SK-N-SH (cell line): Measurements from ENCODE around the gene CYP11A1. TPM values are rescaled to one million over a fixed set of nuclear protein-coding genes. Genes with fewer than 3 reads are reported as not detected.

Experiments used
- CTCF ChIA-PET: fragments of 300-600, 350-600 bp; formaldehyde crosslinking; extraction: SDS; loops from one replicate; lab custom pipeline; 2021; lab: Yijun Ruan, JAX
- POLR2A ChIA-PET: fragments of 350-600 bp; sonication (Branson Sonifier 250); formaldehyde crosslinking; extraction: SDS; loops from one replicate; lab custom pipeline; 2020; ENCODE audit warnings: antibody characterized with exemption, inconsistent platforms; lab: Yijun Ruan, JAX
- DNase-seq: peaks from one replicate; pipeline ENCODE4 v3.0.0; 2012
- H2AFZ ChIP-seq: fragments of 200-600 bp; sonication (generic); 2 replicates; pipeline ENCODE4 v1.8.1; 2016; ENCODE audit warnings: antibody characterized with exemption, mild to moderate bottlenecking, low read depth
- H3F3A ChIP-seq: fragments of 200-600 bp; sonication (generic); replicated peaks from 2 replicates; pipeline ENCODE3; 2016; ENCODE audit warnings: antibody characterized with exemption, mild to moderate bottlenecking; ENCODE audit not compliant: insufficient read depth
- H3K27ac ChIP-seq, 2 experiments: fragments of 200-500 bp in 1 of 2; fragments of 200-600 bp in 1 of 2; sonication (Bioruptor generic) in 1 of 2; sonication (generic), shearing (Covaris generic) in 1 of 2; 2 replicates each; pipeline versions ENCODE4 v1.5.1 to v1.6.1; 2014 to 2016; ENCODE audit warnings: low read depth in 2 of 2, inconsistent platforms in 1 of 2, low read length in 1 of 2, mild to moderate bottlenecking in 1 of 2, mixed read lengths in 1 of 2
- H3K27me3 ChIP-seq: fragments of 200-600 bp; sonication (generic), shearing (Covaris generic); 2 replicates; pipeline ENCODE4 v1.6.1; 2016; ENCODE audit warnings: mixed run types; ENCODE audit not compliant: insufficient read depth
- H3K36me3 ChIP-seq, 2 experiments: fragments of 200-500 bp in 1 of 2; fragments of 200-600 bp in 1 of 2; sonication (Bioruptor generic) in 1 of 2; sonication (generic) in 1 of 2; replicated peaks in 1 of 2; 2 replicates each; pipeline versions ENCODE3 to v1.5.1; 2014 to 2016; ENCODE audit warnings: low read length in 1 of 2, mild to moderate bottlenecking in 1 of 2; ENCODE audit not compliant: insufficient read depth in 2 of 2, control insufficient read depth in 1 of 2
- H3K4me1 ChIP-seq, 2 experiments: fragments of 200-500 bp in 1 of 2; fragments of 200-600 bp in 1 of 2; sonication (Bioruptor generic) in 1 of 2; sonication (generic), shearing (Covaris generic) in 1 of 2; 2 replicates each; pipeline versions ENCODE4 v1.5.1 to v1.6.1; 2014 to 2016; ENCODE audit warnings: low read depth in 1 of 2, low read length in 1 of 2, mixed run types in 1 of 2; ENCODE audit not compliant: insufficient read depth in 2 of 2, control insufficient read depth in 1 of 2
- H3K4me2 ChIP-seq: fragments of 200-600 bp; sonication (generic), shearing (Covaris generic); 2 replicates; pipeline ENCODE4 v1.6.1; 2017; ENCODE audit warnings: mixed run types
- H3K4me3 ChIP-seq, 2 experiments: fragments of 200-500 bp in 1 of 2; fragments of 200-600 bp in 1 of 2; sonication (Bioruptor generic) in 1 of 2; sonication (generic), shearing (Covaris generic) in 1 of 2; 2 replicates each; pipeline versions ENCODE4 v1.5.1 to v1.8.1; 2014 to 2016; ENCODE audit warnings: low read depth in 2 of 2, inconsistent platforms in 1 of 2, low read length in 1 of 2, mild to moderate bottlenecking in 1 of 2, mixed read lengths in 1 of 2, moderate library complexity in 1 of 2
- H3K79me2 ChIP-seq: fragments of 200-600 bp; sonication (generic); 2 replicates; pipeline ENCODE4 v1.8.1; 2017; ENCODE audit warnings: mild to moderate bottlenecking; ENCODE audit not compliant: insufficient read depth
- H3K9ac ChIP-seq: fragments of 200-600 bp; sonication (generic); 2 replicates; pipeline ENCODE4 v1.6.1; 2017; ENCODE audit warnings: mixed run types
- H3K9me2 ChIP-seq: fragments of 200-600 bp; sonication (generic); 2 replicates; pipeline ENCODE4 v1.6.1; 2017; ENCODE audit warnings: mixed run types
- H3K9me3 ChIP-seq: fragments of 200-600 bp; sonication (generic); 2 replicates; pipeline ENCODE4 v1.6.1; 2017; ENCODE audit warnings: mixed run types, mild to moderate bottlenecking, moderate library complexity
- H4K20me1 ChIP-seq: fragments of 200-600 bp; sonication (generic); 2 replicates; pipeline ENCODE4 v1.6.1; 2017; ENCODE audit warnings: mild to moderate bottlenecking, mixed run types; ENCODE audit not compliant: insufficient read depth
- CHD2 ChIP-seq: fragments of 150-350 bp; IDR thresholded peaks from 2 replicates; pipeline ENCODE4 v1.6.1; 2018; ENCODE audit warnings: low read length; ENCODE audit not compliant: partially characterized antibody
- CTCF ChIP-seq: fragments of 200-600 bp; sonication (generic); IDR thresholded peaks from 2 replicates; pipeline ENCODE4 v1.6.1; 2017; ENCODE audit warnings: antibody characterized with exemption, mild to moderate bottlenecking, moderate library complexity
- EP300 ChIP-seq, 2 experiments: IDR thresholded peaks; 2 replicates each; pipeline versions ENCODE4 v1.4.0 to v1.6.1; 2012; ENCODE audit warnings: borderline replicate concordance in 1 of 2, low read depth in 1 of 2, low read length in 1 of 2
- FOXM1 ChIP-seq: IDR thresholded peaks from 2 replicates; pipeline ENCODE4 v1.4.0; 2012; ENCODE audit warnings: low read depth, mild to moderate bottlenecking
- GATA2 ChIP-seq: sonication (generic); formaldehyde crosslinking; IDR thresholded peaks from 2 replicates; pipeline ENCODE4 v1.5.0; 2020; ENCODE audit warnings: mild to moderate bottlenecking, missing genetic modification reagents
- JUND ChIP-seq: IDR thresholded peaks from 2 replicates; pipeline ENCODE4 v1.4.0; 2012
- MAX ChIP-seq: IDR thresholded peaks from 2 replicates; pipeline ENCODE4 v1.4.0; 2012; ENCODE audit warnings: low read depth
- MXI1 ChIP-seq: IDR thresholded peaks from 2 replicates; pipeline ENCODE4 v1.6.1; 2012; ENCODE audit warnings: mild to moderate bottlenecking, low read depth, low read length, improper control_type of control experiment
- NRF1 ChIP-seq: IDR thresholded peaks from 2 replicates; pipeline ENCODE4 v1.6.1; 2012; ENCODE audit warnings: low read depth, mild to moderate bottlenecking, low read length
- POLR2AphosphoS5 ChIP-seq: IDR thresholded peaks from 2 replicates; pipeline ENCODE4 v1.6.1; 2012; ENCODE audit warnings: low read depth, low read length
- RAD21 ChIP-seq: IDR thresholded peaks from 2 replicates; pipeline ENCODE4 v1.6.1; 2012; ENCODE audit warnings: mild to moderate bottlenecking, low read length
- TAF1 ChIP-seq: IDR thresholded peaks from 2 replicates; pipeline ENCODE4 v1.6.1; 2012; ENCODE audit warnings: low read depth, mild to moderate bottlenecking, low read length, moderate library complexity, borderline replicate concordance
- TEAD4 ChIP-seq: IDR thresholded peaks from 2 replicates; pipeline ENCODE4 v1.4.0; 2012; ENCODE audit warnings: mild to moderate bottlenecking, borderline replicate concordance; ENCODE audit not compliant: insufficient read depth
- YY1 ChIP-seq: IDR thresholded peaks from 2 replicates; pipeline ENCODE4 v1.4.0; 2012; ENCODE audit warnings: low read depth, mild to moderate bottlenecking
- WGBS: methylation state at CpG from one replicate; pipeline ENCODE4 v1.1.6; 2017; ENCODE audit warnings: low lambda C conversion rate; 5-methylcytosine and 5-hydroxymethylcytosine counted together
- polyA plus RNA-seq, 3 experiments: library from polyadenylated mRNA; depleted of rRNA; stranded (reverse); fragments of >200 nt; gene quantifications; 2 replicates each; pipeline ENCODE4 v1.2.3, GENCODE V29; 2012
- TF ChIP-seq, protein P1 (sequence below): IDR thresholded peaks from 2 replicates; pipeline ENCODE4 v1.4.0; 2012; ENCODE audit warnings: low read depth, borderline replicate concordance
- TF ChIP-seq, protein P2 (sequence below): IDR thresholded peaks from 2 replicates; pipeline ENCODE4 v1.4.0; 2012; ENCODE audit warnings: low read depth, borderline replicate concordance
- TF ChIP-seq, protein P3 (sequence below): IDR thresholded peaks from 2 replicates; pipeline ENCODE4; 2012

The CYP11A1 gene
- polyA plus RNA-seq, 1 of the 3 experiments (the other 2 are of a cell fraction), result 0.08 TPM

GRCh38 chr15:74384566-74384880 is 17.1 kb upstream of the CYP11A1 start:
- H3K4me3 ChIP-seq, result no peak overlapping the region
- no peak for DNase-seq
- POLR2A ChIA-PET, result no interaction called here
- H4K20me1 ChIP-seq, result no peaks in the 10 kb centered on the region
- H3K36me3 ChIP-seq, result no peaks in the 10 kb centered on the region
- no peaks in the 10 kb centered on the region for H3K27me3 ChIP-seq
- H3K4me2 ChIP-seq, result no peak overlapping the region
- peaks cover 0 to 25% of the 10 kb centered on the region in 2 experiments; a peak in 1 of 4 replicates for H3K4me1 ChIP-seq
- H2AFZ ChIP-seq, result no peak overlapping the region
- H3K79me2 ChIP-seq, result no peaks in the 10 kb centered on the region
- 91% methylated on average over 1 of the region's 3 CpGs for WGBS
- TF ChIP-seq POLR2AphosphoS5 (no peak), MAX (no peak)
- no peak overlapping the region for H3K27ac ChIP-seq
- CTCF ChIA-PET, result interaction anchor here (0.7 to 23.8 kb wide), 5 partner anchors 9 to 397 kb away, joined by 3 to 779 read pairs (median 5); partner anchors contain the start of genes CSK, SEMA7A and UBL7
- no peak overlapping the region for H3K9ac ChIP-seq
- no peaks in the 10 kb centered on the region for H3K9me3 ChIP-seq
- H3F3A ChIP-seq, result no peaks in the 10 kb centered on the region
- H3K9me2 ChIP-seq, result no peaks in the 10 kb centered on the region

- TF ChIP-seq TEAD4, result no peak
- TF ChIP-seq, protein P1, sequence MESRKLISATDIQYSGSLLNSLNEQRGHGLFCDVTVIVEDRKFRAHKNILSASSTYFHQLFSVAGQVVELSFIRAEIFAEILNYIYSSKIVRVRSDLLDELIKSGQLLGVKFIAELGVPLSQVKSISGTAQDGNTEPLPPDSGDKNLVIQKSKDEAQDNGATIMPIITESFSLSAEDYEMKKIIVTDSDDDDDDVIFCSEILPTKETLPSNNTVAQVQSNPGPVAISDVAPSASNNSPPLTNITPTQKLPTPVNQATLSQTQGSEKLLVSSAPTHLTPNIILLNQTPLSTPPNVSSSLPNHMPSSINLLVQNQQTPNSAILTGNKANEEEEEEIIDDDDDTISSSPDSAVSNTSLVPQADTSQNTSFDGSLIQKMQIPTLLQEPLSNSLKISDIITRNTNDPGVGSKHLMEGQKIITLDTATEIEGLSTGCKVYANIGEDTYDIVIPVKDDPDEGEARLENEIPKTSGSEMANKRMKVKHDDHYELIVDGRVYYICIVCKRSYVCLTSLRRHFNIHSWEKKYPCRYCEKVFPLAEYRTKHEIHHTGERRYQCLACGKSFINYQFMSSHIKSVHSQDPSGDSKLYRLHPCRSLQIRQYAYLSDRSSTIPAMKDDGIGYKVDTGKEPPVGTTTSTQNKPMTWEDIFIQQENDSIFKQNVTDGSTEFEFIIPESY, result no peak
- TF ChIP-seq TAF1, result no peak
- no peak for TF ChIP-seq JUND
- TF ChIP-seq CTCF, result no peak
- TF ChIP-seq EP300 (IDR thresholded peaks at IDR 0.05; ENCODE audit: borderline replicate concordance in 1 of 2, low read depth in 1 of 2, low read length in 1 of 2), result no peak
- no peak for TF ChIP-seq FOXM1
- TF ChIP-seq GATA2 (CRISPR knock-in tag), result no peak
- no peak for TF ChIP-seq RAD21
- no peak for TF ChIP-seq MAX
- no peak for TF ChIP-seq NRF1
- no peak for TF ChIP-seq MXI1
- TF ChIP-seq, protein P2, sequence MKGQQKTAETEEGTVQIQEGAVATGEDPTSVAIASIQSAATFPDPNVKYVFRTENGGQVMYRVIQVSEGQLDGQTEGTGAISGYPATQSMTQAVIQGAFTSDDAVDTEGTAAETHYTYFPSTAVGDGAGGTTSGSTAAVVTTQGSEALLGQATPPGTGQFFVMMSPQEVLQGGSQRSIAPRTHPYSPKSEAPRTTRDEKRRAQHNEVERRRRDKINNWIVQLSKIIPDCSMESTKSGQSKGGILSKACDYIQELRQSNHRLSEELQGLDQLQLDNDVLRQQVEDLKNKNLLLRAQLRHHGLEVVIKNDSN, result no peak
- TF ChIP-seq, protein P3, sequence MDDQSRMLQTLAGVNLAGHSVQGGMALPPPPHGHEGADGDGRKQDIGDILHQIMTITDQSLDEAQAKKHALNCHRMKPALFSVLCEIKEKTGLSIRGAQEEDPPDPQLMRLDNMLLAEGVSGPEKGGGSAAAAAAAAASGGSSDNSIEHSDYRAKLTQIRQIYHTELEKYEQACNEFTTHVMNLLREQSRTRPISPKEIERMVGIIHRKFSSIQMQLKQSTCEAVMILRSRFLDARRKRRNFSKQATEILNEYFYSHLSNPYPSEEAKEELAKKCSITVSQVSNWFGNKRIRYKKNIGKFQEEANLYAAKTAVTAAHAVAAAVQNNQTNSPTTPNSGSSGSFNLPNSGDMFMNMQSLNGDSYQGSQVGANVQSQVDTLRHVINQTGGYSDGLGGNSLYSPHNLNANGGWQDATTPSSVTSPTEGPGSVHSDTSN, result no peak
- TF ChIP-seq YY1, result no peak
- no peak for TF ChIP-seq POLR2AphosphoS5
- no peak for TF ChIP-seq CHD2
- Histone ChIP-seq H3K9me3 (no peaks in the 10 kb centered on the region), H3K79me2 (no peaks in the 10 kb centered on the region), H3F3A (no peaks in the 10 kb centered on the region), H3K9me2 (no peaks in the 10 kb centered on the region), H3K27ac (no peak overlapping the region), H3K36me3 (no peaks in the 10 kb centered on the region), H3K27me3 (no peaks in the 10 kb centered on the region), H3K9ac (no peak overlapping the region), H4K20me1 (no peaks in the 10 kb centered on the region), H3K4me2 (no peak overlapping the region), H3K4me3 (no peak overlapping the region), H2AFZ (no peak overlapping the region), H3K4me1 (peaks cover 0 to 19% of the 10 kb centered on the region in 2 experiments; a peak in 1 of 4 replicates)
- DNase-seq, result no peak
- POLR2A ChIA-PET, result no interaction called here
- WGBS, result 92% methylated on average over 5 of the region's 8 CpGs
- CTCF ChIA-PET, result interaction anchor here (1.6 to 23.8 kb wide), 5 partner anchors 9 to 385 kb away, joined by 5 to 779 read pairs (median 8); partner anchors contain the start of genes SEMA7A and UBL7
Observed at GRCh38 chr15:74383695-74384565, 16.5 kb upstream of the CYP11A1 start.
